ENCODE measurements around the gene KARS1.

DNA sequence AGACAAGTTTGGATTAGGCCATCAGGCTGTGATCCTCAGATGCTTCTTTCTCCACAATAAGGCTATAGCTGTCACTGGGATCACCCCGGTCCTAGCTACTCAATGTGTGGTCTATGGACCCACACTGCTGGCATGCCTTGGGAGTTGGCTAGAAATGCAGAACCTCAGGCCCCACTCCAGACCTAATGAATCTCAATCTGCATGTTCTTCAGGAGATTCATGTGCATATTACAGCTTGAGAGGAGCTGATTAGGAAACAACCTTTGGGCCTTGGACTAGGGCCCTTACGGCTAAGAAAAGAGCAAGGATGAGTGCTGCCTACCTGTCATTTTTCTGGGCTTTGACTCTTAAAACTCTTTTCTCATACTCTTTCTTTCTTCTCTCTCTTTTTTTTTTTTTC, 31.8 kb downstream of the KARS1 start:
- TF ChIP-seq, protein P1, sequence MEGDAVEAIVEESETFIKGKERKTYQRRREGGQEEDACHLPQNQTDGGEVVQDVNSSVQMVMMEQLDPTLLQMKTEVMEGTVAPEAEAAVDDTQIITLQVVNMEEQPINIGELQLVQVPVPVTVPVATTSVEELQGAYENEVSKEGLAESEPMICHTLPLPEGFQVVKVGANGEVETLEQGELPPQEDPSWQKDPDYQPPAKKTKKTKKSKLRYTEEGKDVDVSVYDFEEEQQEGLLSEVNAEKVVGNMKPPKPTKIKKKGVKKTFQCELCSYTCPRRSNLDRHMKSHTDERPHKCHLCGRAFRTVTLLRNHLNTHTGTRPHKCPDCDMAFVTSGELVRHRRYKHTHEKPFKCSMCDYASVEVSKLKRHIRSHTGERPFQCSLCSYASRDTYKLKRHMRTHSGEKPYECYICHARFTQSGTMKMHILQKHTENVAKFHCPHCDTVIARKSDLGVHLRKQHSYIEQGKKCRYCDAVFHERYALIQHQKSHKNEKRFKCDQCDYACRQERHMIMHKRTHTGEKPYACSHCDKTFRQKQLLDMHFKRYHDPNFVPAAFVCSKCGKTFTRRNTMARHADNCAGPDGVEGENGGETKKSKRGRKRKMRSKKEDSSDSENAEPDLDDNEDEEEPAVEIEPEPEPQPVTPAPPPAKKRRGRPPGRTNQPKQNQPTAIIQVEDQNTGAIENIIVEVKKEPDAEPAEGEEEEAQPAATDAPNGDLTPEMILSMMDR (conservative IDR thresholded peaks at IDR 0.05; ENCODE audit: low read depth, low read length), result no peak
- TF ChIP-seq EZH2 (IDR thresholded peaks at IDR 0.05; ENCODE audit: borderline replicate concordance, low read depth, low read length, poor library complexity, severe bottlenecking), result no peak

Data from A673 (cell line).